HEK293 (cell line): ENCODE data around the gene UFC1.

Experiments
- KLF17 ChIP-seq: fragments of 450-650 bp; formaldehyde crosslinking; IDR thresholded peaks from 2 replicates; pipeline ENCODE4 v1.5.1; 2016; ENCODE audit warnings: missing biosample characterization, missing genetic modification characterization
- PATZ1 ChIP-seq: fragments of 450-650 bp; formaldehyde crosslinking; IDR thresholded peaks from 2 replicates; pipeline ENCODE4 v1.5.1; 2016; ENCODE audit warnings: missing biosample characterization, missing genetic modification characterization
- PBX3 ChIP-seq: sonication (generic); formaldehyde crosslinking; IDR thresholded peaks from 2 replicates; pipeline ENCODE4 v1.8.1; 2022; ENCODE audit warnings: mild to moderate bottlenecking, moderate library complexity, missing genetic modification reagents
- PRDM10 ChIP-seq: fragments of 450-650 bp; formaldehyde crosslinking; IDR thresholded peaks from 2 replicates; pipeline ENCODE4 v1.5.1; 2016; ENCODE audit warnings: missing biosample characterization, missing genetic modification characterization
- ZBTB21 ChIP-seq: fragments of 450-650 bp; formaldehyde crosslinking; IDR thresholded peaks from 2 replicates; pipeline ENCODE4 v1.5.1; 2017; ENCODE audit warnings: missing biosample characterization, missing genetic modification characterization
- ZNF10 ChIP-seq: fragments of 450-650 bp; formaldehyde crosslinking; IDR thresholded peaks from 2 replicates; pipeline ENCODE4 v1.5.1; 2017; ENCODE audit warnings: missing biosample characterization, missing genetic modification characterization
- ZNF132 ChIP-seq: fragments of 450-650 bp; formaldehyde crosslinking; IDR thresholded peaks from 2 replicates; pipeline ENCODE4 v1.5.1; 2017; ENCODE audit warnings: missing biosample characterization, missing genetic modification characterization, borderline replicate concordance
- ZNF138 ChIP-seq: fragments of 450-650 bp; formaldehyde crosslinking; IDR thresholded peaks from 2 replicates; pipeline ENCODE4 v1.5.1; 2016; ENCODE audit warnings: missing biosample characterization, missing genetic modification characterization, borderline replicate concordance
- ZNF18 ChIP-seq: fragments of 450-650 bp; formaldehyde crosslinking; IDR thresholded peaks from 2 replicates; pipeline ENCODE4 v1.5.1; 2016; ENCODE audit warnings: missing biosample characterization, missing genetic modification characterization
- ZNF280D ChIP-seq: fragments of 450-650 bp; formaldehyde crosslinking; IDR thresholded peaks from 2 replicates; pipeline ENCODE4 v1.5.1; 2016; ENCODE audit warnings: missing biosample characterization, missing genetic modification characterization
- ZNF350 ChIP-seq: fragments of 450-650 bp; formaldehyde crosslinking; IDR thresholded peaks from 2 replicates; pipeline ENCODE4 v1.5.0; 2017; ENCODE audit warnings: missing biosample characterization, mild to moderate bottlenecking, missing genetic modification characterization
- ZNF394 ChIP-seq: fragments of 450-650 bp; formaldehyde crosslinking; IDR thresholded peaks from 2 replicates; pipeline ENCODE4 v1.5.1; 2016; ENCODE audit warnings: missing biosample characterization, missing genetic modification characterization, mild to moderate bottlenecking, moderate library complexity, borderline replicate concordance
- ZNF549 ChIP-seq: fragments of 450-650 bp; IDR thresholded peaks from 2 replicates; pipeline ENCODE4 v1.5.1; 2018; ENCODE audit warnings: missing biosample characterization, missing genetic modification characterization, mild to moderate bottlenecking, inconsistent platforms, moderate library complexity
- ZNF600 ChIP-seq: fragments of 450-650 bp; formaldehyde crosslinking; IDR thresholded peaks from 2 replicates; pipeline ENCODE4 v1.5.1; 2016; ENCODE audit warnings: missing biosample characterization, missing genetic modification characterization
- ZNF704 ChIP-seq: fragments of 450-650 bp; formaldehyde crosslinking; IDR thresholded peaks from 2 replicates; pipeline ENCODE4 v1.5.1; 2016; ENCODE audit warnings: missing biosample characterization, missing genetic modification characterization
- ZNF768 ChIP-seq: fragments of 450-650 bp; formaldehyde crosslinking; IDR thresholded peaks from 2 replicates; pipeline ENCODE4 v1.5.1; 2018; ENCODE audit warnings: missing biosample characterization, mild to moderate bottlenecking, missing genetic modification characterization
- ZNF791 ChIP-seq: fragments of 450-650 bp; formaldehyde crosslinking; IDR thresholded peaks from 2 replicates; pipeline ENCODE4 v1.5.1; 2016; ENCODE audit warnings: missing biosample characterization, missing genetic modification characterization
- ZSCAN18 ChIP-seq: fragments of 450-650 bp; formaldehyde crosslinking; IDR thresholded peaks from 2 replicates; pipeline ENCODE4 v1.5.1; 2016; ENCODE audit warnings: missing biosample characterization, missing genetic modification characterization

The UFC1 gene

GRCh38 chr1:161165742-161166668 lies 12.2 kb downstream of the UFC1 start, which contains the start of gene PPOX (continued):
- TF ChIP-seq ZNF10 (tag by site-specific recombination) = no peak; the same call in 1 of the 2 replicates
- TF ChIP-seq PBX3 (CRISPR knock-in tag) = no peak
- TF ChIP-seq ZNF600 = peak; percentile 94
- TF ChIP-seq PATZ1 (tag by site-specific recombination) = peak; percentile 52; the same call in 1 of the 2 replicates
- TF ChIP-seq ZNF768 (tag by site-specific recombination) = no peak
- TF ChIP-seq ZNF704 (tag by site-specific recombination) = no peak
- no peak for TF ChIP-seq ZBTB21 (tag by site-specific recombination)
- no peak for TF ChIP-seq ZNF18 (tag by site-specific recombination)
- TF ChIP-seq ZNF791 = no peak
- no peak for TF ChIP-seq ZSCAN18 (tag by site-specific recombination)
- TF ChIP-seq ZNF138 (tag by site-specific recombination) = no peak
- no peak for TF ChIP-seq ZNF350 (tag by site-specific recombination)
- no peak for TF ChIP-seq ZNF132
- TF ChIP-seq ZNF549 (tag by site-specific recombination) = no peak
- TF ChIP-seq ZNF280D (tag by site-specific recombination) = no peak
- TF ChIP-seq PRDM10 (tag by site-specific recombination) = peak; percentile 99
- TF ChIP-seq KLF17 = peak; percentile 49; the same call in 1 of the 2 replicates
- peak; percentile 98 for TF ChIP-seq ZNF394 (tag by site-specific recombination)
